ENCODE results near the gene CDK10.
A peak's percentile ranks its signal among the peaks of the same experiment; 100 is the strongest.
"Not testable (repeated sequence)": the region's sequence is repeated elsewhere in the genome, so short reads cannot be mapped to it uniquely, and the experiment has no call there.

CDK10 gene

GRCh38 chr16:89661215-89661614 lies 25.3 kb upstream of the CDK10 start:
- no peak overlapping the region for H3K4me3 ChIP-seq (ENCODE audit: low read length)
- no peak for DNase-seq (ENCODE audit: low read depth, low spot score)

DNA sequence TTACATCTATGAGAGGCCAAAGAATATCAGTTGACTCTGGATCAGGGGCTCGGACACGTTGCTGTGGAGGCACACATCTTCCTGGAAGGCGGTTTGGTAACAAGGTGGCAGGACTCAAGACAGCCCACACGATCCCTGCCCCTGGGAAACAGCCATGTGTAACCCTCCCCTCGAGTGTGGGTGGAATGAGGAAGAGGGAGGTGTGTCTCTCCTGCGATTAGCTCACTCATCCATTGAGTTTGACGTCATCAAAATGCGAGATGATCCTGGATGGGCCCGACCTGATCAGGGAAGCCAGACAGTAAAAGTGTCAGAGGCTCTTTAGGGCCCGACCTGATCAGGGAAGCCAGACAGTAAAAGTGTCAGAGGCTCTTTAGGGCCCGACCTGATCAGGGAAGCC lies 22.3 kb upstream of the CDK10 start:
- not testable (repeated sequence) for DNase-seq (ENCODE audit: low read depth, low spot score); H3K4me3 ChIP-seq (ENCODE audit: low read length)

GRCh38 chr16:89667000-89667399 lies 19.5 kb upstream of the CDK10 start:
- H3K4me3 ChIP-seq (ENCODE audit: low read length); DNase-seq (ENCODE audit: low read depth, low spot score): not testable (repeated sequence)

DNA sequence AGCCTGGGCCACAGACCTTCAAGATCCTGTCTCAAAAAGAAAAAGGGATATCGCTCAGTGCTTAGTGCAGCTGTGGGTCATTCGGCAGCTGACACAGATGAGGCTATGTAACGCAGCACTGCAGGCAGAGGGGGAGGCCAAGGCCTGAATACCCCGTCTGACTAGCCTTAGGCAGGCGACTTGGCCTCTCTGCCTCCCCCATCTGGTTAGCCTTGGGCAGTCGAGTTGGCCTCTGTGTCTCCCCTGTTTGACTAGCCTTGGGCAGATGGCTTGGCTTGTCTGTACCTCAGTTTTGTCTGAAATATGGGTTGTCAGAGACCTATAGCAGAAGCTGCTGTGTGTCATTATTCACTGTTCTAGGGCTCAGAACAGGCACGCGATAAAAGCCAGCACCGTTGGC lies 18.9 kb upstream of the CDK10 start:
- no peak overlapping the region for H3K4me3 ChIP-seq (ENCODE audit: low read length)
- no peak for DNase-seq (ENCODE audit: low read depth, low spot score)

- H3K4me3 ChIP-seq (ENCODE audit: low read length), result no peak overlapping the region
- DNase-seq (ENCODE audit: low read depth, low spot score), result no peak
Observed at GRCh38 chr16:89668790-89669158, 17.7 kb upstream of the CDK10 start.

GRCh38 chr16:89669755-89670154 lies 16.7 kb upstream of the CDK10 start:
- DNase-seq (ENCODE audit: low read depth, low spot score), result no peak
- H3K4me3 ChIP-seq (ENCODE audit: low read length), result no peak overlapping the region

DNA sequence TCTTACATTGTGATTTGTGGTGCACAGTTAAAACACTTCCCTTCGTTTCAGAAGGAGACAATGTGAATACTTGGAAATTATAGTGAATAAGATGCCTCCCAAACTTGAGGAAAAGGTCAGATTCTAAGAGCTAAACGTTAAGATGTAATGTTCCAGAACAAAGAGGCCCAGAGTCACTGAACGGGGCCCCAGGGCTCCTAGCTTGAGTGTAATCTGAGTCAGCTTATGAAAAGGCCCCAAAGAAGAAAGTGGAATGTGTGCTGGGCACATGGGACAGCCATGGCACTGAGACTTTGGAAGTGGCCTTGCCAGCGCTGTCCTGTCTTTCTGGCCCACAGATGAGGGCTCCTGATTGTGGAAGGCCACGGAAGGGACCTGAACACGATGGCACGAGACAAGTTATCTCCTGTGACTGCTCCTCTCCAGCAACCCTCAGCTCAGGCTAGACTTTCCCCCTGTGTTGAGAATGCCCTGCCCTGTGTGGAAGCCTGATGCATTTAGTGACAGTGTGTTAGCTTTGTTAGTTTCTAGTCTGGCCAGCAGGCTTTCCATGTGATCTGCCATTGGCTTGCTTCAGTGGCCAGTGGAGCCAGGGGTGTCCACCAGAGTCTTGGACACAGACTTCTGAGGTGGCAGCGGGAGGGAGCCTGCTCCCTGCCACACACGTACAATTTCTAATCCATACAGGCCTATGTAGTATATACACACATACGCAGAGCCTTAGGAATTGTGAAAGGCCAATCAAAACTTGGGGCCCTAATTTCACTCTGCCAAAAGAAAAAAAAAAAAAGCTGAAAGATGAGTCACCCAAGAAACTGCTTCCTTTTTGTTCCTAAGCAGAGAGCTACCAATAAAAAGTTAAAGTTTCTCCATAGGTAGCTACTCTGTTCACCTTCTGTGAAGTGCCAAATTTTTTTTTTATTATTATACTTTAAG lies 15.7 kb upstream of the CDK10 start:
- H3K4me3 ChIP-seq (ENCODE audit: low read length), result no peak overlapping the region
- DNase-seq (ENCODE audit: low read depth, low spot score), result no peak

- not testable (repeated sequence) for H3K4me3 ChIP-seq (ENCODE audit: low read length); DNase-seq (ENCODE audit: low read depth, low spot score)
Observed at GRCh38 chr16:89671565-89671964, 14.9 kb upstream of the CDK10 start.

- H3K4me3 ChIP-seq (ENCODE audit: low read length), result no peak overlapping the region
- no peak for DNase-seq (ENCODE audit: low read depth, low spot score)
Observed at GRCh38 chr16:89672177-89672941, 14.1 kb upstream of the CDK10 start.

- H3K4me3 ChIP-seq (ENCODE audit: low read length), result no peak overlapping the region
- DNase-seq (ENCODE audit: low read depth, low spot score), result no peak
Observed at GRCh38 chr16:89678258-89678657, 8.2 kb upstream of the CDK10 start.

- no peak for DNase-seq (ENCODE audit: low read depth, low spot score)
- H3K4me3 ChIP-seq (ENCODE audit: low read length), result no peak overlapping the region
Observed at GRCh38 chr16:89685916-89686315, 573 bp upstream of the CDK10 start.

- no peak for DNase-seq (ENCODE audit: low read depth, low spot score)
Observed at GRCh38 chr16:89687092-89687940, 827 bp downstream of the CDK10 start.

GRCh38 chr16:89688395-89688794 lies 1.9 kb downstream of the CDK10 start:
- no peak overlapping the region for H3K4me3 ChIP-seq (ENCODE audit: low read length)

More at GRCh38 chr16:89687092-89687940, 827 bp downstream of the CDK10 start:
- peak overlapping the region; percentile 63 for H3K4me3 ChIP-seq (ENCODE audit: low read length)

DNA sequence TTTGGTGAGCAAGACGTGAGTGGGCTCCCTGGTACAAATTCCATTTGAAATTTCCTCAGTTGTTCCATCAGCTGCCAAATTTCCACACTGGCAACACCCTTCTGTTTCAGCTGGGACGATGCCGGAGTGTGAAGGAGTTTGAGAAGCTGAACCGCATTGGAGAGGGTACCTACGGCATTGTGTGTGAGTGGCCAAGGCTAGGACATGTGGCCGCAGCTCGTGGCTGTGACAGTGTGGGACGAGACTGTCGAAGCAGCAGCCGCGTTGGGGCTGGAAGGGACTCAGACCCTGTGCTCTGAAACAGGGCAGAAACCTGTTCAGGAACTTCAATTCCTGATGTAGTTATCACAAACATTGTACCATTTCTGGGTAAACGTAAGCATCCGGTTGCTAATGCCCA lies 2.7 kb downstream of the CDK10 start:
- H3K4me3 ChIP-seq (ENCODE audit: low read length), result no peak overlapping the region
- DNase-seq (ENCODE audit: low read depth, low spot score), result no peak

More at GRCh38 chr16:89688395-89688794, 1.9 kb downstream of the CDK10 start:
- no peak for DNase-seq (ENCODE audit: low read depth, low spot score)

DNA sequence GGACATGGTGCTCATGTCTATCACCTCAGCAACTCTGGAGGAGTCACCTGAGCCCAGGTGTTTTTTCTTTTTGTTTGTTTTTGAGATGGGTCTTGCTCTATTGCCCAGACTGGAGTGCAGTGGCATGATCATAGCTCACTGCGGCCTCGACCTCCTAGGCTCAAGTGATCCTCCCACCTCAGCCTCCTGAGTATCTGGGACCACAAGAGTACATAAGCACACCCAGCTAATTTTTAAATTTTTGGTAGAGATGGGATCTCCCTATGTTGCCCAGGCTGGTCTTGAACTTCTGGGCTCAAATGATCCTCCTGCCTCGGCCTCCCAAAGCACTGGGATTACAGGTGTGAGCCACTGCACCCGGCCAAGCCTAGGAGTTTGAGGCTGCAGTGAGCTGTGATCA lies 3.1 kb downstream of the CDK10 start:
- DNase-seq (ENCODE audit: low read depth, low spot score); H3K4me3 ChIP-seq (ENCODE audit: low read length): not testable (repeated sequence)

- DNase-seq (ENCODE audit: low read depth, low spot score), result no peak
- no peak overlapping the region for H3K4me3 ChIP-seq (ENCODE audit: low read length)
Observed at GRCh38 chr16:89690392-89690901, 4.0 kb downstream of the CDK10 start.

DNA sequence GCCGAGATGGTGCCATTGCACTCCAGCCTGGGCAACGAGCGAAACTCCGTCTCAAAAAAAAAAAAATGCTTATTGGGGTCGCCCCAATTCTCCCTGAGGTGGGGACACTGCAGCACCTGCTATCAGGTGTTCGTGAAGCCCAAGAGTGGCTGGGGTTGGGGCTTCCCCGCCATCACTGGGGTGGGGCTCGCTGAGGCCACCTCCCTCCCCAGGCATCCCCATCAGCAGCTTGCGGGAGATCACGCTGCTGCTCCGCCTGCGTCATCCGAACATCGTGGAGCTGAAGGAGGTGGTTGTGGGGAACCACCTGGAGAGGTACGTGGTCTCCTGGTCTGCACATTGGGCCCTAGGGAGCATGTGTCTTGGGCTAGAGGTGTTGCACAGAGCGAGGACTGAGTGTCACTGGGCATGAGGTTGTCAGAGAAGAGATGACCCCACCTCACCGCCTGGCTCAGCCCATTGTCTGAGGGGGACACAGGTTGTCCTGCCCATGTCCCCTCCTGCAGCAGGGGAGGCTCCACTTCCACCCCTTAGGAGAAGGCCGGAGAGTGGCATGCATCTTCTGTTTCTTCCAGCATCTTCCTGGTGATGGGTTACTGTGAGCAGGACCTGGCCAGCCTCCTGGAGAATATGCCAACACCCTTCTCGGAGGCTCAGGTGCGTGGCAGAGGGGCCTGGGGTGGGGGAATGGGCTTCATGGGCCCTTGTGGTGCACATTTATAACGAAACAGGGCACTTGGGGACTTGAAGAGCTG lies 4.9 kb downstream of the CDK10 start:
- no peak for DNase-seq (ENCODE audit: low read depth, low spot score)
- H3K4me3 ChIP-seq (ENCODE audit: low read length), result no peak overlapping the region

GRCh38 chr16:89691986-89692569 lies 5.6 kb downstream of the CDK10 start:
- no peak for DNase-seq (ENCODE audit: low read depth, low spot score)
- no peak overlapping the region for H3K4me3 ChIP-seq (ENCODE audit: low read length)
